Measurements from ENCODE around the gene CDC42EP1. TPM values are rescaled to one million over a fixed set of nuclear protein-coding genes. Genes with fewer than 3 reads are reported as not detected.
"Not testable (repeated sequence)": the region's sequence is repeated elsewhere in the genome, so short reads cannot be mapped to it uniquely, and the experiment has no call there.

CDC42EP1 gene
- total RNA-seq, 1 donor from 2014 or later = 8.9 TPM

DNA sequence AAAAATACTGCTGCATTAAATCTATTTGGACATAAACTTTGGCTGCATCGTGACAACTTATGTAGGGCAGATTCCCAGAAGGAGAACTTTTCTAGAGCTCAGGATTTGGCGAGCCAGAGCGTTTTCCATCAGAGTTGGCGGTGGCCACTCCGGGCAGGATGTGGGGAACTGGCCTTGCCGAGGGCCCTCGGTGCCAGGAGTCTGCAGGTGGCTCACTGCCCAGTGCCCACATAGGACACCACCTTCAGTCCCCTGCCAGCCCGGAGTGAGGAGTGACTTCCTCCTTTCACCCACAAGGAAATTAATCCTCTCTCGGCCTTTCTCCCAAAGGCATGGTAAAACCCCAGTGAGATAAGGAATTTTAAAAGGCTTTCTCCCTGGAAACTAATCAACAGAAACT is 21.2 kb downstream of the CDC42EP1 start:
- no peak for DNase-seq

DNA sequence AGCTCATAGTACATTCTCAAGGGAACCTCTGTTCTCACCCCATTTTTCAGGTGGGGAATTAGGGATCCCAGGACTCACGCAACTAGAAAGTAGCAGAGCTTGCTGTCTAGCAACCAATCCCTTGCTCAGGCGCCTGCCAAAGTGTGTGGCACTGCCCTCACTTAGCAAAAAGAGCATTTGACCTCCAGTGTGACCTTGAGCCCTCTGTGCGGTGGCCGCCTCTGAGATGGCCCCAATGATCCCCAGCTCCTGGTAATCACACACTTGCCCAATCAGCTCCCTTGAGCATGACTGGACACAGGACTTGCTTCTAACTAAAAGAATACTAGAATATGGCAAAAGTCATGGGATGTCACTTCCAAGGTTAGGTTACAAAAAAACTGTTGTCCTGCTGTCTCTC is 22.2 kb downstream of the CDC42EP1 start:
- no peak for DNase-seq

DNA sequence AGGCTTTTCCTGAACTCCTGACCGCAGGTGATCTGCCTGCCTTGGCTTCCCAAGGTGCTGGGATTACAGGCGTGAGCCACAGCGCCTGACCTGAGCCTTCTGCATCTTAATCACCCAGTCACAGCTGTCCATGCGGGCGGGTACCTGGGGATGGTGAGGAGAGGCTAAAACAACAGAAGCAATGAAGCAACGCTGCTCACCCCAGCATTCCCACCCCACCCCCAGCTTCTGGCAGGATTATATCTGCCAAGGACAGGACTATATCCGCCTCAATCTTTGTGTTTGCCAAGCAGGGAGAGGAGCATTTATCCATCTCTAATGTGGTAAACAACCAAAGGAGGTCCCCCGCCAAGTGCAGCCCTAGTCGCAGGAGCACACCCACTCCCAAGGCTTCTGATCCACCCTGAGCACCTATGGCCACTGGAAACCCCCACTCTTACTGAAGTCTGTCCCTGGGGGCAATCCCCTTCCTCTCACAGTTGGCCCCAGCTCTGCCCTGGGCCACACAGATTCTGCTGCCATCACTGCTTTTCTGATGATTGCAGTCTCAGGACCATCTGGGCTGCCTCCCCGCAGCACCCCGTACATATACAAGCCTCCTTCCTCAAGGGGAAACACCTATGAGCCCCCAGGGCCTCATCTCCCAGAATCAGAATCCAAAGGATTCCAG is 28.4 kb downstream of the CDC42EP1 start:
- no peak for DNase-seq

DNA sequence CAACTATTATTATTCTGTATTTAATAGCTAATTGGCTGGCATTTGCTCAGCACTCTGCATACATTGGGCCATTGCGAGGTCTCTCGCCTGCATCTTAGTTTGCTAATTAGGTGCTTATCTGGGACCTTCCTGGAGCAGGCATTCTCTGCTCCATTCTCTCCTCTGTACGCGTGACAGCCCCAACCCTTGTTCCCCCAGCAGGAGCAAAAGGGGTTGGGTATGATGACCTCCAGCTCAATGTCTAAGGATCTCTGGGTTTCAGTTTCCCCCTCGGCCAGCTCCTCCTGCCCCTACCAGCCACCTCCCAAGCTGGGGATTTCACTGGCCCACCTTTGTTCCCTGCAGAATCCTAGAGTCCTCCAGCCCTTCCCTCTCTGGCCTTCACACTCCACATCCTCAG is 29.4 kb downstream of the CDC42EP1 start:
- DNase-seq = no peak

GRCh38 chr22:37591081-37591480 is 30.8 kb downstream of the CDC42EP1 start:
- not testable (repeated sequence) for DNase-seq

GRCh38 chr22:37591823-37592404 is 31.6 kb downstream of the CDC42EP1 start:
- no peak for DNase-seq

GRCh38 chr22:37594237-37594636 is 34.0 kb downstream of the CDC42EP1 start:
- no peak for DNase-seq

- DNase-seq = no peak
These were observed 38.9 kb downstream of the CDC42EP1 start for GRCh38 chr22:37599153-37599552.

DNA sequence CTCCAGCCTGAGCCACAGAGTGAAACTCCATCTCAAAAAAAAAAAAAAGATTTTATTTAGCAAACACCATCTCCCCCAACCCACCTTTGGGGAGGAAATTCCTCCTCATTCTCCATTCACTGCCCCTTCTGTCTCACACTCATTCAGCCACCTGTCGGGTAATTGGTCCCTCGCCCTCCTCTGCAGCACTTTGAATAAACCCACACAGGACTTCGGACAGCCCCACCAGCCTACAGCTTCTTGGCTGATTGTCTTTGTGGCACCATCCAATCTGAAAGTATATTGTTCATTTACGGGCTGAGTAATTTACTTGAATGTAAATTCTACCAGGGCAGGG is 40.9 kb downstream of the CDC42EP1 start:
- no peak for DNase-seq

DNA sequence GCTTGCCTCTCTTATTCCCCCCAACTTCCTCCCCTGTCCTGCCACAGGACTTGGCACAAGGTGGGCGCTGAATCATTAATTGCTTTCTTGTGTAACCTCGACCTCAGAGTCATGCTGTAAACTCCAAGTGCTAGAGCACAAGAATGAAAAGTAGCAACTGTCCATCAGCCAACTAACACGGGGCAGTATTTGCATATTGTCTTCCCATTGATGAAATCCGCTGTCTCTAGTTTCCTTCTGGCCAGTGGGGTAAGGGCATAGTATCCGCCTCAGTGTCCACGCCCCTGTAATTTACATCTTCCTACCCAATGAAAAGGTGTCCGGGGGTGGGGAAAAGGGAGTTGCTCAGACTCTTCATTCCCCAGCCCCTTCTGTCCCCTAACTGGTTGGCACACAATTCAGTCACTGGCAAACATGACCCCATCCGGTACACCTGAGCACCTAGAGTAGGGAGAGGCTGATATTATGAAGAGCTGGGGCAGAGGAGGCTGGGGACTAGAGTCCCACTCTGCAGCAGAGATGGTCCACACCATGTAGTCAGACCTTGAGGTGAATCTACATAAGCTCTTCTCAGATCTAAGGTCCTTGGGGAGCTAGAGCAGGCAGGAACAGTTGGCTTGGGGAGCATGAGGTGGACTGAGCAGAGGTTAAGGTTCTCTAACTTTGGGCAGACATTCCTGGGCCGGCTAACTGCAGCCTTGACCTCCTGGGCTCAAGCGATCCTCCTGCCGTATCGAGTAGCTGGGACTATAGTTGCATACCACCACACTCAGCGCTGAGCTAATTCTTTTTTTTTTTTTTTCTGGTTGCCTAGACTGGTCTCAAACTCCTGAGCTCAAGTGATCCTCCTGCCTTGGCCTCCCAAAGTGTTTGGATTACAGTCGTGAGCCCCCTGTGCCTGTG is 41.5 kb downstream of the CDC42EP1 start:
- DNase-seq = no peak

DNA sequence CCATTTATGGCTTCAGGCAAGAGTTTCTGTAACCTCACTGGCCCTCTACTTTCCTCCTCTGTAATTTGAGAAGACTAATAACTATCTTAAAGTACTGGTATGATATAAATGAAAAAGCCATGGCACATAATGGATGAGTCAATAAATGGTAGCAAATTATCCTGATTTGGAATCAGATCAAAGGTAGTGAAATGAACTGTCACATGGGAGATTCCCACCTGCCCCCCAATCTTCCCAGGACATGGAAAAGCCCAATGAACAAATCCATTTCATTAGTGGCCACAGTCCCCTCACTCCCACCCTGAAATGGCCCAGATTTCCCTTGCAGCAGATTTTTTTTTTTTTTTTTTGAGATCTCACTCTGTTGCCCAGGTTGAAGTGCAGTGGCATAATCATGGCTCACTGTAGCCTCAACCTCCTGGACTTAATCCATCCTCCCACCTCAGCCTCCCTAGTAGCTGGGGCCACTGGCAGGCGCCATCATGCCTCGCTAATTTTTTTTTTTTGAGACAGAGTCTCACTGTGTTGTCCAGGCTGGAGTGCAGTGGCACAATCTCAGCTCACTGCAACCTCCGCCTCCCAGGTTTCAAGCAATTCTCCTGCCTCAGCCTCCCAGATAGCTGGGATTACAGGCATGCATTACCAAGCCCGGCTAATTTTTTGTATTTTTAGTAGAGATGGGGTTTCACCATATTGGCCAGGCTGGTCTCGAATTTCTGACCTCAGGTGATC is 42.4 kb downstream of the CDC42EP1 start:
- DNase-seq = not testable (repeated sequence)

- no peak for DNase-seq
These were observed 43.8 kb downstream of the CDC42EP1 start for GRCh38 chr22:37604074-37604473.

- DNase-seq = no peak
These were observed 44.6 kb downstream of the CDC42EP1 start for GRCh38 chr22:37604875-37605274.

DNA sequence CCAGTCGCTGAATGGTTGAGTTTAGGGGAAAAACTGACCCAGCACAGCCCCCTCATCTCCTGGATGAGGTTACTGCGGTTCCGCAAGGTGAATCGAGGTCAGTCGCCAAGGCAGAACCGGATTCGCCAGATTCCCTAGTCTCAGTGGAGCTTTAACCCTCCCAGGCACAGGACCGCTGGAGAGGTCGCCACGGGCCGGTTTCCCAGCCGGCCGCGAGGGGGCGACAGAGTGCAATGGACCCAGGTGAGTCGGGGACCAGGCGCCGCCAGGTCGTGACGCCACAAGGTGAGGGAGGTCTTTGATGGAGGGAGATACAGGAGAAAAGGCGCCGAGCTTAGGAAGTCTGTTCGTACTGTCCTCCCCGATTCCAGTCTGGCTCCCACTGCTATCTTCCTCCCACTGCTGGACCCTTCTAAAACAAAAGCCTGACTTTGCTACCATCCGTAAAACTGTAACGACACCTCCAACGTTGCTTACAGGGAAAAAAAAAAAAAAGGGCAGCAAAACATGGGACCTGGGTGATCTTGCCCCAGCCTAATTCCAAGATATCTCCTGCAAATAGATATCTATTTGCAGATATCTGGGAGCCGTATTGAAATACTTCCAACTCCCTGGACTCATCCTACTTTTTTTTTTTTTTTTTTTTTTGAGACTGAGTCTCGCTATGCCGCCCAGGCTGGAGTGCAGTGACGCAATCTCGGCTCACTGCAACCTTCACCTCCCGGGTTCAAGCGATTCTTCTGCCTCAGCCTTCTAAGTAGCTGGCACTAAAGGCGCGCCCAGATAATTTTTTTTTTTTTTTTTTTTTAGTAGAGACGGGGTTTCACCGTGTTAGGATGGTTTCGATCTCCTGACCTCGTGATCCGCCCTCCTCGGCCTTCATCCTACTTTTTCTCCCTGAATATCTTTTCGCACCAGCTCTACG is 47.0 kb downstream of the CDC42EP1 start:
- DNase-seq = peak; percentile 46

- DNase-seq = no peak
These were observed 47.7 kb downstream of the CDC42EP1 start for GRCh38 chr22:37607935-37608476.

DNA sequence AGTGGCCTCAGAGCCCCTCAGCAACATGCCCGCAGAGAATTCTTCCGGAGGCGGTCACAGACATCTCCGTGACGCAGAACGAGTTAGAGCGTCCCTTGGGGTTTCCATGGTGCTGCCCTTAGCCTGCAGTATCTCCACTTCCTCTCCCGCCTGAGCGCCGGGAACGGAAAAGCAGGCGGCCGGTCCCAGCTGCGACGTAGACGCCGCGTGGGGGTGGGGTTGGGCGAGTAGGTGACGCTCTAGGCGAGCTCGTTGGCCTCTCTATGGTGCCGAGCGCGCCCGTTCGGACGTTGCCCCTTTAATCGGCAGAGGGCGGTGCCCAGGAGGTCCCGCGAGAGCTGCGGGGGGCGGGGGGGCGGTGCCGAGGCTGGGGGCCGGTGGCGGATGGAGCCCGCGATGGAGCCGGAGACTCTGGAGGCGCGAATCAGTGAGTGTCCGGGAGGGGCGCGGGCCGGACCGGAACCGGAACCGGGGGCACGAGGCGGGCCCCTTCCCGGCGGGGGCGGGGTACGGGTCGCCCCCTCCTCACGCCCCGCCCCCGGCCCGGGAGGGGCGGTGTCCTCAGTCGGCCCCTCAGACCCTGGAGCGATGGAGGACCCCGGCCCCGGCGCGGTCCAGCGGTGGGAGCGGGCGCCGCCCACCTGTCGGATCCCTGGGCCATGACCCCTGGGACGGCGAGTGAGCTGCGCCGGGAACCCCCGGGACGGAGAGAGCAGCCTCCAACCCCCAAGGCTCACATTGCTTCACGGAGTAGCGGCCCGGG is 48.4 kb downstream of the CDC42EP1 start, which contains the start of gene GGA1:
GGA1 (plus strand) TSS at position 358 of the 763 bp plus-strand sequence; CDS start at position 385, 27 bp downstream.
- peak; percentile 96 for DNase-seq

DNA sequence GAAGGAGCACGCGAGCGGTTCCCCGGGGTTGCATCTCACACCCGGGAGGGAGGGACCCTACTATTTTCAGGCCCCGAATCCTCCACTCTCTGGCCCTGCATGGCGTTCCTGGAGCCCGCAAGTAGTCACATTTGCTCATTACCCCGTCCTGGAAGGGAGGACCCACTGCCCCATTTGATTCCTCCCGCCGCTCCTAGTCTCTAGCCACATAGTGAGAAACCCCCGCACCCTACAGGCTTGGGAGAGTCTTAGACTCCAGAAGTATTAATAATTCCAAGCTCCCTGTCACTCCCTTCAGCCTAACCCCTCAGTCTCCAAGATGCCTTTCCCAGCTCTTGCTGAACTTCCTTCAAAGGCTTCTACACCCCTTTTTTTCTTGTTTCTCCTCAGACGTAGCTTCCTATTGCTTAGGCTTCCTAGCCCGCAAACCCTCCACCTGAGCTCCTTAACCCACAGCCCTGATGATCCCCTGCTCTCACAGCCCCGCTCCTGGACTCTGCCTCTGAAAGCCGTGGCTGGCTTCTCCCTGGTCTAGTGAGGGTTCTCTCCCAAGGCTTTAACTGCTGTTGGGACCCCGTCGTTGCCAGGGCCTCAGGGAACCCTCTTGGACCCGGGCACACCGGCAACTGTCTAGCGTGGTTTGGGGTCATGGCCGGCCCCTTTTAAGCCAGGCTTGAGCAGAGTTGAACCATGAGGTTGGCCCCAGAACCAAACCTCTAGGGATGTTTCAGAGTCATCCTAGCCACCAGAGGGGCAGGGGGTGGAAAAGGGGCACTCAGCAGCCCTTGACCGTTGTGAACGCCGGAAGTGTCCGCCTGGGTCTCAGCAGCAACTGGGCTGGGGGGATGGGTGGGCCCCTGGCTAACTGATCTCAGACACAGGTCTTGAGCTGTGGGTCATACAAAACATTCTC is 49.2 kb downstream of the CDC42EP1 start:
- DNase-seq = peak; percentile 57

- not testable (repeated sequence) for DNase-seq
These were observed 49.8 kb downstream of the CDC42EP1 start for GRCh38 chr22:37610153-37610475.

DNA sequence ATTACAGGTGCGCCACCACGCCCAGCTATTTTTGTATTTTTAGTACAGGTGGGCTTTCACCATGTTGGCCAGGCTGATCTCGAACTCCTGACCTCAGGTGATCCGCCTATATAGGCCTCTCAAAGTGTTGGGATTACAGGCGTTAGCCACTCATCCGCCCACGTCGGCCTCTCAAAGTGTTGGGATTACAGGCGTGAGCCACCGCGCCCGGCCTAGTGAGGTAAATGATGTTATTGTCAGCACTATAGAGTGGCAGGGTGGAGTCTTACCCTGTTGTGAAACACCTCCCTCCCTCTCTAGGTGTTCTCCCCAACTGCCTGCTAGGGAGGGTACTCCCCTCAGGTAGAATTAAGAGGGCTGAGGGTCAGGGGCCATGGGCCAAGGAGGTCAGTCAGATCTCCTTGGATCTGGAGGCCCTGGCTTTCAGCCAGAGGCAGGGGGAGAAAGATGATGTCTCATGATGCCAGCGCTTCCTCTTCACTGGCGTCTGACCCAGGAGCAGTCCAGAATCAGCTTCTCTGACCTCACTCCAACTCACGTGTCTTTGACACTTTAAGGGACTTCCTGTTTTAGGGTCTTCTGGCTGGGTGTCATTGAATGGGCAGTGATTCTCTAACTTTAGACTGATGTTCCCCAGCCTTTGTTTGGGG is 50.3 kb downstream of the CDC42EP1 start:
- no peak for DNase-seq
